ENCODE data around the gene DOK4.

DOK4 gene

GRCh38 chr16:57530522-57531252 is 44.4 kb upstream of the DOK4 start:
- Histone ChIP-seq H3K4me2 (peak overlapping the region; percentile 83), H4K20me1 (no peaks in the 10 kb centered on the region), H3K9me3 (no peaks in the 10 kb centered on the region), H3K4me3 (peak overlapping the region; percentile 9; the same call in 1 of the 2 replicates), H3K4me1 (peaks cover 71% of the 10 kb centered on the region), H3K27me3 (no peaks in the 10 kb centered on the region), H3K27ac (peak overlapping the region; percentile 72), H3K36me3 (peaks cover 20% of the 10 kb centered on the region), H3K9ac (peak overlapping the region; percentile 52; the same call in 1 of the 2 replicates)
- no peak for TF ChIP-seq Cebpa-rat (IDR thresholded peaks at IDR 0.05)

- Histone ChIP-seq H3K9ac (peak overlapping the region; percentile 52; the same call in 1 of the 2 replicates), H3K9me3 (no peaks in the 10 kb centered on the region), H4K20me1 (no peaks in the 10 kb centered on the region), H3K4me3 (peak overlapping the region; percentile 9; the same call in 1 of the 2 replicates), H3K4me1 (peaks cover 65% of the 10 kb centered on the region), H3K36me3 (peaks cover 20% of the 10 kb centered on the region), H3K4me2 (peak overlapping the region; percentile 83), H3K27ac (peak overlapping the region; percentile 72), H3K27me3 (no peaks in the 10 kb centered on the region)
- no peak for TF ChIP-seq Cebpa-rat (IDR thresholded peaks at IDR 0.05)
Measured at GRCh38 chr16:57530104-57530521, 43.8 kb upstream of the DOK4 start.

DNA sequence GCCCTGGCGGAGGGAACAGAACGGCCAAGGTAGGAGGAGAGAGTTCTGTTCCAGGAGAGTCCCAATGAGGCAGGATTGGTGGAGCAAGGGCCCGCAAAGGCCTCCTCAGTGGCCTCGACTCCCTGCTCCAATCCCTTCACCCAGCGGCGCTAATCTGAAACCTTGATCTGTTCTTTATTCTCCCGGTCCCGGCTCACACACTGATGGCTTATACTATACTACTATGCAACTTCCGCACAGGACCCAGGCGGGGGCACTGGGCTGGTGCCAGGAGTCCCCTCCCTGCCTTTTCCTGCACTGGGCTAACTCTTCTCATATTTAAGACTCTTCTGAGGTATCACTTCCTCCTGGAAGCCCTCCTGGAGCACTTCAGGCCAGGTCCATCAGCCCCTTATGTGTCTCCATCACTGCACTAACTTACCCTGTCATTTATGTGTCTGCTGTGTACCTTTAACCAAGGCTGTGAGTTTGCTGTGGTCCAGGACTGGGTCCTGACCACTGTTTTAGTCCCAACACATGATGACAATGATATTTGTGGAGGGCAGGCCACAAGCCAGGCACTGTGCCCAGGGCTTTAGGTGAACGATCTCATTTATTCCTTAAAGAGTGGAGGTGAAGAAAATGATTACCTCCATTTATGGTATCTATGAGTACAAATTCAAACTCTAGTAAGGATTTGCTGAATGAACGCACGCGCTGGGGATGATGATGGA is 43.3 kb upstream of the DOK4 start:
- no peak for TF ChIP-seq Cebpa-rat (IDR thresholded peaks at IDR 0.05)
- peaks cover 20% of the 10 kb centered on the region for H3K36me3 ChIP-seq
- no peaks in the 10 kb centered on the region for H3K27me3 ChIP-seq
- peaks cover 60% of the 10 kb centered on the region for H3K4me1 ChIP-seq
- no peaks in the 10 kb centered on the region for H3K9me3 ChIP-seq
- no peaks in the 10 kb centered on the region for H4K20me1 ChIP-seq
- peak overlapping the region; percentile 83 for H3K4me2 ChIP-seq
- H3K9ac ChIP-seq: peak overlapping the region; percentile 52; the same call in 1 of the 2 replicates
- H3K27ac ChIP-seq: peak overlapping the region; percentile 72
- peak overlapping the region; percentile 9; the same call in 1 of the 2 replicates for H3K4me3 ChIP-seq

DNA sequence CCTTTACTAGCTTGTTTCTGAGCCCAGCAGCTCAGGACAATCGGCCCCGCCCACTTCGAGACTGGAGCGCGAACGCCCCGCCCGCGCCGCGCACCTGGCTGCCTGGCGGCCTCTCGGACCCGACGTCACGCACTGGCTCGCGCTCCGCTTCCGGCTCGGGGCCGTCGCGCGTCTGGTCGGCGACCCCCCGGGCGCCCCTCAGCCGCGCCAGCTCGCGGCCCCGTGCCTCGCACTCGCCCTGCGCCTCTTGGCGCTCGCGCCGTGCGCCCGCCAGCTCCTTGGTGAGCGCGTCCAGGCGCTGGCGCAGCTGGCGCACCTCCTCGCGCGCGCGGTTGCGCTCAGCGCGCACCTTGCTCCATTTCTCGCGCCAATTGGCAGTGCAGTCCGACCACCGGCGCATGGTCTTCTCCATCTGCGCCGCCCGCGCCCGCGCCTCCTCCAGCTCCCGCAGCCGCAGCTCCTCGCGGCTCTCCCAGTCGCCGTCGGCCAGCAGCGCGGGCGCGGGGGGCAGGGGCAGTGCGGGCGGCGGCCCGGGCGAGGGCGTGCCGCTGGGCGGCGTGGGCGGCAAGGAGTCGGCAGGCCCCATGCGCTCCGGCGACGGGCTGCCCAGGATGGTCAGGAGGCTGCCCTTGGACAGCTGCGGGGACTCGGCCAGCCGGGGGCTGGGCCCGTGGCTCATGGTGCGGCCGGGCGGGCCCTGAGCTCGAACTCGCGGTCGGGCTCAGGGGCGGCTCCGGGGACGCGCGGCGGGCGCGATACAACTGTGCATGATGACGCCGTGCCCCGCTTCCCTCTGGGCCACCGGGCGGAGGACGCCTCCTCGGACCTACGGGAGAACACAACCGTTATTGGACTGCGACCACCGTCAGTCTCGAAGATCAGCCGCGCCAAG is 42.5 kb upstream of the DOK4 start:
- Histone ChIP-seq H3K4me1 (peaks cover 53% of the 10 kb centered on the region), H3K9me3 (no peaks in the 10 kb centered on the region), H3K27ac (peak overlapping the region; percentile 72), H3K4me3 (no peak overlapping the region), H3K36me3 (peaks cover 20% of the 10 kb centered on the region), H3K4me2 (peak overlapping the region; percentile 83), H4K20me1 (no peaks in the 10 kb centered on the region), H3K9ac (peak overlapping the region; percentile 21; the same call in 1 of the 2 replicates), H3K27me3 (no peaks in the 10 kb centered on the region)
- TF ChIP-seq Cebpa-rat (IDR thresholded peaks at IDR 0.05): no peak

DNA sequence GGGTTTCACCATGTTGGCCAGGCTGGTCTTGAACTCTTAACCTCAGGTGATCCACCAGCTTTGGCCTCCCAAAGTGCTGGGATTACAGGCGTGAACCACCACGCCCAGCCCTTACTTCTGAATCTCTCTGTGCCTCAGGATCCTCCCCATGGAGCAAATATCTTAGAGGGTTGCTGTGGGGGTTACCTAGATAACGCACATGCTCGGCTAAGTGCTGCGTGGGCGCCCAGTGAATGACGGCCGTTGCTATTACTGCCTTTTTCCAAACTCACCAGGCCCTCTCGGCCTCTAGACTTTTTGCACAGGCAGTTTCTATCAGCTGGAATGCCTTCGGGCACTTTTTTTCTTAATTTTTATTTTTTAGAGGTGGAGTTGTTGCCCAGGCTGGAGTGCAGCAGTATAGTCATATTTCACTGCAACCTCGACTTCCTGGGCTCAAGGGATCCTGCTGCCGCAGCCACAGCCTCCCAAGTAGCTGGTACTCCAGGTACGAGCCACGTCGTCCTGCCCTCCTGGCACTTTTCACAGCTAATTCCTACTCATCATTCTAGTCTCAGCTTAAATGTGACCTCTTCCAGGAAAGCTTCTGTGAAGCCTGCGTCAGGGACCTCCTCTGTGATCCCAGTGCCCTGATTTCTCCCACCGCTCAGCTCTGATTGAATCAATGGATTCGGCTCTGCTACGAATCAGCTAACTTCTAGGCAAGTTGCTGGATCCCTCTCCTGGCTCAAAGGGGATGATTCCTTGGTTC is 41.5 kb upstream of the DOK4 start:
- no peaks in the 10 kb centered on the region for H3K27me3 ChIP-seq
- H3K4me1 ChIP-seq: peaks cover 53% of the 10 kb centered on the region
- H3K9me3 ChIP-seq: no peaks in the 10 kb centered on the region
- H3K27ac ChIP-seq: no peak overlapping the region
- H3K9ac ChIP-seq: no peak overlapping the region
- no peaks in the 10 kb centered on the region for H4K20me1 ChIP-seq
- H3K36me3 ChIP-seq: peaks cover 20% of the 10 kb centered on the region
- no peak for TF ChIP-seq Cebpa-rat (IDR thresholded peaks at IDR 0.05)
- H3K4me2 ChIP-seq: no peak overlapping the region
- H3K4me3 ChIP-seq: no peak overlapping the region

DNA sequence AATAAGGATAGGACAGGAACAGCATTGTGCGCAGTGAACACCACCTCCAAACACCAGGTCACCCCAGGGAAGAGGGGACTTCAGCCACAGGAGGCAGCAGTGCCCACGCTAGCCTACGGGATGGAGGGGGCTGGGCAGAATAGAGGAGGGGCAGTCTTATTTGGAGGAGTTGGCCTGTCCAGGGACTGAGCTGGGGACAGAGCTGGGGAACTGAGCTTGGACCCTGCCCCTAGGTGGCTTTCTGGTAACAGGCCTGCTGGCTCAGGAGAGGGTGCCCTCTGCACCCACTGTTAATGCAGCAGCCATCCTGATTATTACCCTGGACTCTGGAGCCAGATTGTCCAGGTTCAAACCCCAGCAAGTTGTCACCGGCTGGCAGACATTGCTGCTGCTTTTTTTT is 40.7 kb upstream of the DOK4 start:
- Histone ChIP-seq H3K4me1 (peaks cover 49% of the 10 kb centered on the region), H3K9me3 (no peaks in the 10 kb centered on the region), H3K36me3 (peaks cover 20% of the 10 kb centered on the region), H3K27ac (no peak overlapping the region), H4K20me1 (no peaks in the 10 kb centered on the region), H3K4me2 (no peak overlapping the region), H3K4me3 (no peak overlapping the region), H3K27me3 (no peaks in the 10 kb centered on the region), H3K9ac (no peak overlapping the region)
- no peak for TF ChIP-seq Cebpa-rat (IDR thresholded peaks at IDR 0.05)

DNA sequence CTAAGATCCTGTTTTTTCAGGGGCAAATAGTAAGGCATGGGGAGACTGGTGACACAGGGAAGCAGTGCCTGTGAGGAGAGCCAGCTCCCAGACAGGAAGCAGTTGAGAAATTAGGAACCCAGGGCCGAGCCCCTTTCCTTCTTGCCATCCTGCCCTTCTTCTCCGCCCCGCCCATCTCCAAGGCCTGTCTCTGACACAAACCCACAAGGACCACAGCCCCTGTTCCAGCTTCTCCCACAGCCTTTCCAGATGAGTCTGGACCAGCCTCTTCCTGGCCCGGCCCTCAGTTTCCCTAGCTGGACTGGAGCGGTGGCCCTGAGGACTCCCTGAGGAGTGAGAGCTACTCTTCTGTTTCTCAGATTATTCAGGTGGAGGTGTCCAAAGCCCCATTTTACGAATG is 40.2 kb upstream of the DOK4 start:
- TF ChIP-seq Cebpa-rat (IDR thresholded peaks at IDR 0.05): no peak
- Histone ChIP-seq H3K27me3 (no peaks in the 10 kb centered on the region), H3K4me2 (no peak overlapping the region), H3K9ac (no peak overlapping the region), H4K20me1 (no peaks in the 10 kb centered on the region), H3K4me3 (no peak overlapping the region), H3K27ac (no peak overlapping the region), H3K4me1 (peaks cover 43% of the 10 kb centered on the region), H3K9me3 (no peaks in the 10 kb centered on the region), H3K36me3 (peaks cover 20% of the 10 kb centered on the region)

GRCh38 chr16:57525761-57526160 is 39.5 kb upstream of the DOK4 start:
- H4K20me1 ChIP-seq: no peaks in the 10 kb centered on the region
- no peak for TF ChIP-seq Cebpa-rat (IDR thresholded peaks at IDR 0.05)
- H3K27ac ChIP-seq: 0 out of 2 replicates have a peak overlapping the region, but pooled peaks have one; percentile 9
- no peak overlapping the region for H3K9ac ChIP-seq
- no peaks in the 10 kb centered on the region for H3K9me3 ChIP-seq
- no peak overlapping the region for H3K4me2 ChIP-seq
- H3K36me3 ChIP-seq: peaks cover 20% of the 10 kb centered on the region
- no peaks in the 10 kb centered on the region for H3K27me3 ChIP-seq
- no peak overlapping the region for H3K4me3 ChIP-seq
- H3K4me1 ChIP-seq: peaks cover 36% of the 10 kb centered on the region

- no peak overlapping the region for H3K4me3 ChIP-seq
- peak overlapping the region; percentile 35 for H3K4me2 ChIP-seq
- H4K20me1 ChIP-seq: no peaks in the 10 kb centered on the region
- no peak for TF ChIP-seq Cebpa-rat (IDR thresholded peaks at IDR 0.05)
- H3K27me3 ChIP-seq: no peaks in the 10 kb centered on the region
- no peaks in the 10 kb centered on the region for H3K9me3 ChIP-seq
- H3K27ac ChIP-seq: no peak overlapping the region
- H3K9ac ChIP-seq: no peak overlapping the region
- H3K36me3 ChIP-seq: peaks cover 14% of the 10 kb centered on the region
- peaks cover 14% of the 10 kb centered on the region for H3K4me1 ChIP-seq
Measured at GRCh38 chr16:57522960-57523359, 36.7 kb upstream of the DOK4 start.
